HG03378 (cell line): ENCODE results near the gene CTTNBP2NL.
"Not testable (repeated sequence)": the region's sequence is repeated elsewhere in the genome, so short reads cannot be mapped to it uniquely, and the experiment has no call there.

ENCODE experiments used
- ATAC-seq: cut with Tn5 transposase; IDR thresholded peaks from one replicate; pipeline ENCODE4 v1.9.1; 2021; ENCODE audit warnings: mild to moderate bottlenecking, moderate library complexity; ENCODE audit not compliant: unreplicated experiment

CTTNBP2NL gene

DNA sequence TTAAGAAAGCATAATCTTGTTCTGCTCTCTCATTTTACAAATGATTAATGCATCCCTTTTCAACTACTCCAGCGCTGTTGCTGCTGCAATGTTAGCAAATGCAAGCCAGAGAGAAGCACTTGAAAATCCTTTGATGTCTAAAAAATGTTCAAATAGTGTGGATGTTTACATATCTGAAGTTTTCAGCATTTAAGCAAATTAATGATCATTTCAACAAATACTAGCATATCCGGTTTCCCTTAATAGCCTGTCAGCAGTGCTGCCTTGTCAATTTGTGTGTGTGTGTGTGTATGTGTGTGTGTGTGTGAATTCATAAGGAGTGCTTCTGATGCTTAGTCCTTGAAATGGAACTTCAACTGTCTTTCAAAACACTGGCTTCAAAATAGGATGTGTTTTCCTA lies 64.6 kb downstream of the CTTNBP2NL start:
- no peak for ATAC-seq

DNA sequence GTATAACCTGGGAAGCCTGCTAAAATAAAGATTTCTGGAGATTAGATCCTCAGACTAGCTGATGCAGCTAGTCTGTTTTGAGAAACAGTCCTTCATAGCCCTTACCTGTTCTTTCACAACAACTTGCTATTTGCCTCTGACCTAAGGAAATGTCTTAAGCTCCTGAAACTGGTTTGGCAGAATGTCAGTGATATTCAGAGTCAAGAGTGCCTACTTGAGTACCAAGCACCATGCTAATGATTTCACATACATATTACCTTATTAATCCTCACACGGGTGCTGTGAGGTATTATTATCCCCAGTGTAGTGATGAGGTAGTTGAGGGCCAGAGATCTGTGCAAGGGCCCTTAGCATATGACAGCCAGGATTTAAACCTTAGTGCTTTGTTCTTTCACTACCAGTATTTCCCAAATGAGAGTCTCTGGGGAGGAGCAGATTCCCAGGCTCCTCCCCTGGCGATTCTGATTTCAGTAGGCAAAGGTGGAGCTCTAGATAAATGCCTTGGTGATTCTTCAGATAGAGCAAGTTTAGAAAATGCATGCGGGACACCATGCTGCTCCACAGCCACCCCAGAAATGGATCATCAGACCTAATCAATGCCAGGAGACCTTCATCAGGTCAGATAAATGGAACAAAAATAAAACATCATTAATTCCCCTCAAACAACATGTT lies 65.3 kb downstream of the CTTNBP2NL start:
- no peak for ATAC-seq

DNA sequence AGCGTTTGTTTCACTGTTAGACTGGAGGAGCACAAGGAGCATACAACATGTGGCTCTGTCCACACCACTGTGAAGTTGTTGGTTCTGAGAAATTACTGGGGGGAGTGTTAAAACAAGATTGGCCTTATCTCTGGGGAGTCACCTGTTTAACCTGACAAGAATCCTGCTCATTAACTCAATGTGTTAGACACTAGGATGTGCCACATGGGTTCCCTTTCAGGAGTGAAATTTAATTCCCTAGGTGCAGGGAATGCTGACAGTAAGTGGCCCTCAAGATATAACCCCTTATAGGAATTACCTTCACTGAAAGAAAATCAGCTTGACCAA lies 66.9 kb downstream of the CTTNBP2NL start:
- ATAC-seq, result no peak

DNA sequence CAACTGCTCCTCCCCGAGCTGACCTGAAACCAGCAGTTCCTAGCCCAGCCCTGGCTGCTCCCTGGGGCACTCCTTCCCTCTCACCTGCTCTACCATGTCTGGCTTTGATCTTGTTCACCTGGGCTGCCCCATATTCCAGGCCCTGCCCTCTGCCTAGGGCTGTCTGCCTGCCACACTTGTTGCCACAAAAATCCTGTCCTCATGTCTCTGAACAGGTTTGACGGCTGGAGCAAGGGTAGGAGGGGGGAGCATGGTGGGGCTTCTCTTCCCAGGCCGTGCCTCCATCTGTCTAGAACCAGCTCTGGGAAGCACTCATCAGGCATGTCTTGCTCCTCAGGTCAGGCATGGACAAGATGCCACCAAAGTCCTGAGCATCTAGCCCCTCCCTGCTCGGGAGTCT lies 68.5 kb downstream of the CTTNBP2NL start:
- ATAC-seq, result no peak

DNA sequence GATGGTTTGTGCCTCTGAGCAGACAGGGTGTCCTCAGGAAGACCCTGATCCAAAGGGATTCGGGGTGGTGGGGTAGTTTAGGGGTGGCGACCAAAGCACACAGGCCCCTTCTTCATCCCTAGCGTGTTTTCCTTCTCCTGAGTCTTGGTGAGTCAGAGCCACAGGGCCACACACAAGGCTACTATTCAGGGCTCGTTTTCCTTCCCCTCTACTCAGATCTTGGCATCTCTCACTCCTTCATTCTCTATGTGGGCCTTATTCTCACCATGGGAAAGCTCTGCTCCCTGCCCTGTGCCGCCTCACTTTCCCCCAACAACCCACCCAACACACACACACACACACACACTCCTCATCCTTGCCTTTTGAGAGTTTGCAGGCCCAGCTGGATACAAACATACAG lies 69.1 kb downstream of the CTTNBP2NL start:
- no peak for ATAC-seq

DNA sequence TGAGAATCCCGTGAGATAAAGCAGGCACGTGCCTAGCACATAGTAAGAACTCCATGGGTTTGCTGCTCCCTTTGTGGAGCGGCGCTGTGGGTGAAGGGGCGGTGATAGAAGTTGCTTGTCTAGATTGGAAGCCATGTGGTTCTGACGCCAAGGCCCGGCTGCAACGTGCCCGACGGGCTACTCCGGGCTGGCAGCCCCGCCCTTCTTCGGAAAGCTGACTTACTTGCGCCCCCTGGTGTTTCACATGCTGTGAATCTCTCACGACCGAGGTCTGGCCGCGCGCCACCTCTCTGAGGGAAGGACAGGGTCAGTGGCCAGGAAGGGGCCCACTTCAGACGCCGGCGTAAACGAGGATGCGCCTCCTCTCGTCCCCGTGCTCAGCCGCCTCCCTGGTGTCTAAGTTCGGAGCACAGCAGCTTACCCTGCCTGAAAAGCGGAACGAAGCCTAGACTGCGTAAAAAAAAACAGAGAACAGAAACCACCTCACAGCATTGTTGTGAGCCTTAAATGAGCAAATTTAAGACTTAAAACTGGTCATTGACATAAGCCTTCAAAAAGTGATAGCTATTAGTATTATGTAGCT lies 70.2 kb downstream of the CTTNBP2NL start:
- ATAC-seq, result peak; percentile 74

DNA sequence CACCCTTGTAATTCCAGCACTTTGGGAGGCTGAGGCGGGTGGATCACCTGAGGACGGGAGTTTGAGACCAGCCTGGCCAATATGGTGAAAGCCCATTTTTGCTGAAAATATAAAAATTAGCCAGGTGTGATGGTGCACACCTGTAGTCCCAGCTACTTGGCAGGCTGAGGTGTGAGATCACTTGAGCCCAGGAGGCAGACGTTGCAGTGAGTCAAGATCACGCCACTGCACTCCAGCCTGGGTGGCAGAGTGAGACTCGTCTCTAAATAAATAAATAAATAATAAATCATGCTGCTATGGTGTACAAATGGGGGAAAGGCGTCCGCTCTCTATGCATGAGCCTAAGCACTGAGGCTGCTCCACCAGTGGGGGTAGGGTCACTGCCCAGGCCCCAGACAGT lies 74.3 kb downstream of the CTTNBP2NL start:
- ATAC-seq, result not testable (repeated sequence)

DNA sequence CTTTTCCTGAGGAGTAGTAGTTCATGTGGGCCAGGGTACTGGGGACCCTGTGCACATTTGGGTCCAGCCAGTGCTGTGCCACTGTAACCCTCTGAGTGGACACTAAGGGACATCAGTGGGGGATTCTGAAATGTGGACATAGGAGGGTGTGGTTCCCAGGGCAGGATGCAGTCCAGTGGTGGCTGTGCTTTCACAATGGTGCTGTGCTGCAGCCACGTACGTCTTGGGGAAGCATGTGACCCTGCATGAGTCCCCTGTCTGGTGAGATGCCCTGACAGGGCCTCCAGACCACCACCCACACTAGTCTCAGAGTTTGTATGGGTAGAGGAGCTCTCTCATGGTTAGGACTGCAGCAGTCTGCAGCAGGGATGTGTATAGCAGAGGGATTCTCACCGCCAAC lies 75.0 kb downstream of the CTTNBP2NL start:
- ATAC-seq, result no peak

DNA sequence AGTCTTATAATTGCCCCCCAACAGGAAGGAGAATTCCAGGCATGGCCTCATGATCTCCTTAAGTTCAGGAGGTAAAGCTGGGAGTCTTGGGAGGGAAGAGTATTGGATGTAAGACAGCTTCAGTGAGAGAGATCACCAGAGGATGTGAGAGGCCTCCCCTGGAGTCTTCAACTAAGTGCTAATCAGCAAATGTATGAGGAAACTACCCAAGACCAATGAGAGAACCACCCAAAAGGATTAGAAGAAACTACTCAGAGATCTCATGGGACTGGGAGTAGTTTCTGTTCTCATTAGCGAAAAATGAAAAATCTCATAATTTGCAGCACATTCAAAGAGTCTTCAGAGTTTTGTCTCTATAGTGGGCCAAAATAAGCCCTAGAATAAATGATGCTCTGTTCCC lies 76.1 kb downstream of the CTTNBP2NL start:
- no peak for ATAC-seq

DNA sequence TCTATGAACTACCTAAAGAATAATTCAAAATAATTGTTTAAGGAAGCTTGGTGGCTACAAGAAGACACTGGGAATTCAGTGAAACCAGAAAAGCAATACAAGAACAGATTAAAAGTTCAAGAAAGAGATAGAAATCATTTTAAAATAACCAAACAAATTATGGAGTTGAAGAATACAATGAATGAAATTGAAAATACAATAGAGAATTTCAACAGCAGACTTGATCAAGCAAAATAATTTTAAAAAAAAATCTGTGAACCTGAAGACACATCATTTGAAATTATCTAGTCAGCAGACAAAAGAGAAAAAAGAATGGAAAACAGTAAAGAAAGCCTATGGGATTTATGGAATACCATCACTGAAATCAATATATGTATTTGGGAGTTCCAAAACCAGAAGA lies 81.5 kb downstream of the CTTNBP2NL start:
- no peak for ATAC-seq

DNA sequence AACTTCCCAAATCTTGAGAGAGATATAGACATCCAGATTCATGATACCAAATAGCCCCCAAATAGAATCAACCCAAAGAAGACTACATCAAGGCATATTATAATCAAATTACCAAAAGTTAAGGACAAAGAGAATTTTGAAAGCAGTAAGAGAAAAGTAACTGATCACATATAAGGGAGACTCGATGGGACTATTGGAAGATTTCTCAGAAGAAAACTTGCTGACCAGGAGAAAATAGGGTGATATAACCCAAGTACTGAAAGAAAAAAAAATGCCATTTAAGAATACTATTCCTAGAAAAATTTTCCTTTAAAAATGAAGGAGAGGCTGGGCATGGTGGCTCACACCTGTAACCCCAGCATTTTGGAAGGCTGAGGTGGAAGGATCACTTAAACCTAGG lies 82.3 kb downstream of the CTTNBP2NL start:
- no peak for ATAC-seq

DNA sequence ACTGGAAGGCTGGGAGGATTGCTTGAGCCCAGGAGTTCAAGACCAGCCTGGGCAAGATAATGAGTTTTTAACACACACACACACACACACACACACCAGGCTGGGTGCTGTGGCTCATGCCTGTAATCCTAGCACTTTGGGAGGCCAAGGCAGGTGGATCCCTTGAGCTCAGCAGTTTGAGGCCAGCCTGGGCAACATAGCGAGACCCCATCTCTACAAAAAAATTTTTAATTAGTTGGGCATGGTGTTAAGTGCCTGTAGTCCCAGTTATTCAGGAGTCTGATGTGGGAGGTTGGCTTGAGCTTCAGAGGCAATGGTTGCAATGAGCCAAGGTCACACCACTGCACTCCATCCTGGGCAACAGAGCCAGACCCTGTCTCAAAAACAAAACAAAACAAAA lies 90.0 kb downstream of the CTTNBP2NL start:
- not testable (repeated sequence) for ATAC-seq

DNA sequence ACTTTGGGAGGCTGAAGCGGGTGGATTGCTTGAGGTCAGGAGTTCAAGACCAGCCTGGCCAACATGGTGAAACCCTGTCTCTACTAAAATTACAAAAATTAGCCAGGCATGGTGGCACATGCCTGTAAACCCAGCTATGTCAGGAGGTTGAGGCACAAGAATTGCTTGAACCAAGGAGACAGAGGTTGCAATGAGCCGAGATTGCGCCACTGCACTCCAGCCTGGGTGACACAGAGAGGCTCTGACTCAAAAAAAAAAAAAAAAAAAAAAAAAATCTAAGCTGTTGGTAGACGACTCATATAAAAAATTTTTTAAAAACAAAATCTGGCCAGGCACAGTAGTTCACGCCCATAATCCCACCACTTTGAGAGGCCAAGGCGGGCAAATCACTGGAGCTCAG lies 91.7 kb downstream of the CTTNBP2NL start:
- ATAC-seq, result not testable (repeated sequence)

DNA sequence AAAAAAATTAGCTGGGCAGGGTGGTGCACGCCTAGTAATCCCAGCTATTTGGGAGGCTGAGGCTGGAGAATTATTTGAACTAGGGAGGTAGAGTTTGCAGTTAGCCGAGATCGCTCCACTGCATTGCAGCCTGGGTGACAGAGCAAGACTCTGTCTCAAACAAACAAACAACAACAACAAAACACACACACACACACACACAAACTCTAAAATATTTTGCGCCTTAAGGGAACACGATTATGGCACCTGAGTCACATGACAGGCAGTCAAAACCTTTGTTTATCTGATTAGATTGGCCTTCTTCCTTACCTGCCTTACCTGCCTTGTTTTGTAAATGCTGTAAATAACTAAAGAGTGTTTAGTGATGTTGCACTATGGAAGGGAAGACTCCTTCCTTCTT lies 92.1 kb downstream of the CTTNBP2NL start:
- ATAC-seq, result no peak

DNA sequence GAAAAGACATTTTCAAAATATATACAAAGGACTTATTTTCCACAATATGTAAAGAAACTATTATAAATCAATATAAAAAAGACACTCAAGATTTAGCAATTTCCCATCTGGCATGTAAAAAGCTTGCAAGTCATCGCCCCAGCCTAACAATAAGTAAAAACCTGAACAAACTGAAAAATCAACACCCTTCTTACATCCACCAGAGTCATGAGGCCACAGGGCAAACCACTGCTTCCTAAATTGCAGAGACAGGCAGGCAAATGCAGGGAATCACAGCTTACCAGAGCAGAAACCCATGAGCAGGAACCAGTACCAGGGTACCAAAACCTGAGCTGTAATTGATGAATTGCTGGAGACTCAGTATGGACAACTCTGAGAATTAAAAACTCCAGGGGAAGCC lies 96.1 kb downstream of the CTTNBP2NL start:
- no peak for ATAC-seq

DNA sequence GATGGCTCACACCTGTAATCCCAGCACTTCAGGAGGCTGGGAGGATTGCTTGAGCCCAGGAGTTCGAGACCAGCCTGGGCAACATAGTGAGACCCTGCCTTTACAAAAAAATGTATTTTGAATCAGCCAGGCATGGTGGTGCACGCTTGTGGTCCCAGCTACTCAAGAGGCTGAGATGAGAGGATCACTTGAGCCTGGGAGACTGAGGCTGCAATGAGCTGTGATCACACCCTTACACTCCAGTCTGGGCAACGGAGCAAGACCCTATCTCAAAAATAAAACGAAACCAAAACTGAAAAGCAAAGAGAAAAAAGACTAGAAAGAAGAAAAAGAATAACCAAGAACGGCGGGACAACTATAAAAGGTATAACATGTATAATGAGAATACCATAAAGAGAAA lies 97.3 kb downstream of the CTTNBP2NL start:
- no peak for ATAC-seq

DNA sequence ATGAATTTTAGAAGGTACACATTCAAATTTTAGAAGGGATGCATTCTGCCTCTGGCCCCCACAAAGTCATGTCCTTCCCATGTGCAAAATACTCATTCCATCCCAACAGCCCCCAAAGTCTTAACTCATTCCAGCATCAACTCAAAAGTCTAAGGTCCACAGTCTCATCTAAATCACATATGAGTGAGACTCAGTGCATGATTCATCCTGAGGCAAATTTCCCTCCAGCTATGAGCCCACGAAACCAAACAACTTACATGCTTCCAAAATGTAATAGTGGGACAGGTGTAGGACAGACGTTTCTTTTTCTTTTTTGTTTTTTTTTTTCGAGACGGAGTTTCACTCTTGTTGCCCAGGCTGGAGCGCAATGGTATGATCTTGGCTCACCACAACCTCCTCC lies 100.3 kb downstream of the CTTNBP2NL start:
- ATAC-seq, result no peak

DNA sequence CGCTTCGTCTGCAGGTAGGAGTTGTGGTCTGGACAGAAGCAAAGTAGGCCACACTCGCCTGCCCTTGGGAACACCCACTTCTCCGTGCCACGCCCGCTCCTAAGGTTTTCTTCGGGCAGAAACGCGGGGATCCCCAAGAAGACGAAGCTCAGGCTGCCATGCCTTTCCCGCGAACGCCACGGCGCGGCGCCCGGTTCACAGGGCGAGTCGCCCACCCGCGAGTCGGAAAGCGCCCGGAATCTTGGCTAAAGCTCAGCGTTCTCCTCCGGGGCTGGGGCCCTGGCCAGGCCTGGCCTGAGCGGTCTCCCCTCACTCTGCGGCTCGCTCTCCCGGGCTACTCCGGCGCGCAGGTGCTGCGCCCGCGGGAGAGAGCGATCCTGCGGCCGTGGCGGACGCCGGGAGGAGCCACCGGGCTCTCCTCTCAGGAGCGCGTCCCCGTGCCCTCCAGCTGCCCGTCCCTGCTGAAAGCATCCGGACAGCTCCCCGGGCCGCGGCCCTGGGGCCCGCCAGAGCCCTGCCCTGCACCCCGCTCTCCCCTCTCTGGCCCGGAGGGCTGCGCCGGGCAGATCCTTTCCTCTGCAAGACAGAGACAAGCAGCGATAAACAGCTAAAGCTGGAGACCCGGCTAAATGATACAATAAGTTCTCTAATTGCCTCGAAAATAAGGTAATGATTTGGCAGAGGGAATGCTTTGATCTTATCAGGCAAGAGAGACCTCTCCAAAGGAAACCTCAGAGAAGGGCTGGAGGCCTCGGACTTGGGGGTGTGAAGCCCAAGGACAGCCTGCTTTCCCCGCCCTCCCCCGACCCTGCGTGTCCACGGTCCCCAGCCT lies 106.0 kb downstream of the CTTNBP2NL start:
- no peak for ATAC-seq

DNA sequence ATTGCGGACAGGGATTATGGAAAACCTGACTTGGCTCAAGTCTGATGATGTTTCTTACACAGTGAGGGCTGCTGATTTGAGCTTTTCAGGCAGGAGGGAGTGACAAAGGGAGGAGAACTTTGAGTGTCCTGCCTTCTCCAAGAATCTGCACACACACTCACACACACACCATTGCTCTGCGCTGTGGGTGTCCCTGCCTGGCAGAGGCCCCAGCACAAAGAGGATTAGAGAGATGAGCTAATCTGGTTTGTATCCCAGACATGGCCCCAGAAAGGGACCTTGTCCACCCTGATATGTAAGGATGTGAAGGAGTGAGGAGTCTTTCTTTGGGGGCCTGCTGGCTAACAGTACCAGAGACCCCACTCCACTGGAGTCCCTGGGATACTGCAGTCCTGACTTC lies 106.8 kb downstream of the CTTNBP2NL start:
- ATAC-seq, result no peak

DNA sequence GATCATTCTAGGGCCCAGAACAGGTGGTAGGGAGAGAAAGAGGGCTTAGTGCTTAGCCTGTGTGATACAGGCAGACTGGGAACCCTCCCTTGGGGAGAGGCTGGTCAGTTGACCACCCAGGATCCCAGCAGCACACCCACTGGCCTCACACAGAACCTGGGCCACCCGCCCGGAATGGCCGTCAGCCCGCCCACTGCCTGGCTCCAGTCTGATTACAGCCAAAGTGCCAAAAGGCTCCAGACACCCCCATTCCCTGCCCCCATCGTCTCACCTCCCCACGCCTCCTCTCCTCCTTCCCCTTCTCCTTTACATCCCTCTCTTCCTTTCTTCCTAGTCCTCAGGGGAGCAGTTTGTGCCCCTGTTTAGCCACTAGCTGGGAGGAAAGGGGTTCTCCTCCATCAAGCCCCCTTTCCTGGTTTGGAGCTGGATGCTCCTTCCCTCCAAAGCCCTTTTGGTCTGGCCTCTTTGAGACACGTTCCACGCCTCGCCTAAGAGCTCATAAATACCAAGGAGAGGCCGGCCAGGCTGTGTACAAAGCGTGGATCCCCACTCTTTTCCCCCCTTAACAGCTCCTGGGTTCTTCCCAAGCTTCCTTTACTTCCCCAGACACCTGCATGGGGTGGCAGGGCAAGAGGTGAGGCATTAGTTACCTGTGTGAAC lies 108.1 kb downstream of the CTTNBP2NL start:
- no peak for ATAC-seq

DNA sequence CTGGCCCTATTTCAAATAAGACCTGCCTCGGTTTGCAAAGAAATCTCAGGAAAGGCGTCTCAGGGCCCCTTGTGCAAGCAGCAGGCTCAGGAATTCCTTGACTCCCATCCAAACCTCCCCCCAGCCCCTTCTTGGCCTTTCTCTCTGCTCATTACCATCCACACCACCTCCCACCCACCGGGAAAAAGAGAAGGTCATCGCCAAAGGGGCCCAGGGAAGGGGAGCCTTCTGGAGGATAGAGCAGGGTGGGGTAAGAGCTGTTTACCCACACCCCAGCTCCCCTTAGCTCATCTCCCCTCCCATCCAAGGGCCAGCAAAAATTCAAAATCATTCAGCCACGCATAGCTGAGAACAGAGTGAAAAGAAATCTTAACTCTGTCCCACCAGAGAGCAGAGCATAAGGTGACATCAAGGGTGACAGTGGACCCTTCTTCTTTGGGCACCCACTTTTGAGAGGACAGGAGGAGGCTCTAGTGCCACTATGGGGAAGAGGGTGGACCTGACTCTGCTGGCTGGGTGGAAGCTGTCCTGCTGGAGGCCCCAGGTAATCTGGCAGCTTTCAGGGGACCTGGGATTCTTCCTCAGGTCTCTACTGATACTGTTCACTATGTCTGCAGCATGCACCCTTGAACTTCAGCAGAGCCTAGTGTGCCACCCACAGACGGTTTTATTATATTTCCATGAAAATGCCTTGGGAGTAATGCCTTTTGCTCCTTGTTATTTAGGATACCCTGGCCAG lies 108.8 kb downstream of the CTTNBP2NL start:
- no peak for ATAC-seq
